ENCODE measurements around the gene MARCHF9.

DNA sequence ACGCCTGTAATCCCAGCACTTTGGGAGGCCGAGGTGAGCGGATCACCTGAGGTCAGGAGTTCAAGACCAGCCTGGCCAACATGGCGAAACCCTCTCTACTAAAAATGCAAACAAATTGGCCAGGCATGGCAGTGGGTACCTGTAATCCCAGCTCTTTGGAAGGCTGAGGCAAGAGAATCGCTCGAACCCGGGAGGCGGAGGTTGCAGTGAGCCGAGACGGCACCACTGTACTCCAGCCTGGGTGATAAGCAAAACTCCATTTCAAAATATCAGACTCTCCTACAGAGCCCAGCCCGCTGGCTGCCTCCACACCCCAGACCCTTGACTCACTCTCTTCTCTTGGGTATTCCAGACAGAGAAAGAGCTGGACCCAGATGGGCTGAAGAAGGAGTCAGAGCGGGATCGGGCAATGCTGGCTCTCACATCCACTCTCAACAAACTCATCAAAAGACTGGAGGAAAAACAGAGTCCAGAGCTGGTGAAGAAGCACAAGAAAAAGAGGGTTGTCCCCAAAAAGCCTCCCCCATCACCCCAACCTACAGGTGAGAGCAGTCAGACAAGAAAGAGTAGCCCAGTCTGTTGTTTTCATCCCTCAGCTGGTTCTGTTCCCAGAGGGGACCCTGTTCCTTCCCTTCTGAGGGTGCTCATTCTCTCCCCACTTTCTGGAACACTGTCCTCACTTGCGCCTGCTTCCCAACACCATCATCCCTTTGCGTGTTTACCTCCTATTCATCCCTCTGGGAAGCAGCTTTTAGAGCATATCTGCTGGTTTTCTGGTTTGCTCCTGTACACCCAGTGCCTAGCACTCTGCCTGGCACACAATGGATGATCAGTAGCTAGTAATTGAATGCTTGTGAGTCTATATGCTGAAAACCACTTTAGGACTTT, 36.0 kb upstream of the MARCHF9 start:
- no peak for TF ChIP-seq EZH2 (IDR thresholded peaks at IDR 0.05; ENCODE audit: insufficient read depth, poor library complexity, severe bottlenecking)
- no peak for TF ChIP-seq EZH2phosphoT487 (IDR thresholded peaks at IDR 0.05; ENCODE audit: insufficient read depth, low read depth)
